NCI-H128 (cell line): ENCODE data around the gene ZNRF1.
A peak's percentile ranks its signal among the peaks of the same experiment; 100 is the strongest.
"Not testable (repeated sequence)": the region's sequence is repeated elsewhere in the genome, so short reads cannot be mapped to it uniquely, and the experiment has no call there.

Experiments
- DNase-seq: peaks from one replicate; lab custom pipeline; 2025; ENCODE audit not compliant: unreplicated experiment; lab: John Stamatoyannopoulos, UW

The ZNRF1 gene

DNA sequence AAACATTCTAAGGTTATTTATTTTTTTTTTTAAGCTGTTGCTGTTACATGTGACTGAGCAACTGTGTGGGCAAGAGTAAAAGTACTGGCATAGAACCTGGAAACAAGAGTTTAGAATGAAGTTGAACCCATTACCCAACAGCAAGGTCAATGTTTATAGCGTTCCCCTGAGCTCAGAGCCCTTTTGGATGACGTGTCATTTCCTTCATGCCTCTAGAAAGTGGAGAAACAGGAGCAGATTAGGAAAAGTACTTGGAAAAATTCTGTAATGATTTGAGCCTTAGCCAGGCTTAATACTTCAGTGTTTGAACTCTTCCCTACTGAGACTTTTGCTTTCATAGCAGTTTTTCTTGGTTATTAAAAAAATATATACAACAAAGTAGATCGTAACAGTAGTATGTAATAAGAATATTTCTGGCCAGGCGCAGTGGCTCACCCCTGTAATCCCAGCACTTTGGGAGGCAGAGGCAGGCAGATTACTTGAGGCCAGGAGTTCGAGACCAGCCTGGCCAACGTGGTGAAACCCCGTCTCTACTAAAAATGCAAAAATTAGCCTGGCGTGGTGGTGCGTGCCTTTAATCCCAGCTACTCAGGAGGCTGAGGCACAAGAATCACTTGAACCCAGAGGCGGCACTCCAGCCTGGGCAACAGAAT, 27.5 kb downstream of the ZNRF1 start:
- not testable (repeated sequence) for DNase-seq

DNA sequence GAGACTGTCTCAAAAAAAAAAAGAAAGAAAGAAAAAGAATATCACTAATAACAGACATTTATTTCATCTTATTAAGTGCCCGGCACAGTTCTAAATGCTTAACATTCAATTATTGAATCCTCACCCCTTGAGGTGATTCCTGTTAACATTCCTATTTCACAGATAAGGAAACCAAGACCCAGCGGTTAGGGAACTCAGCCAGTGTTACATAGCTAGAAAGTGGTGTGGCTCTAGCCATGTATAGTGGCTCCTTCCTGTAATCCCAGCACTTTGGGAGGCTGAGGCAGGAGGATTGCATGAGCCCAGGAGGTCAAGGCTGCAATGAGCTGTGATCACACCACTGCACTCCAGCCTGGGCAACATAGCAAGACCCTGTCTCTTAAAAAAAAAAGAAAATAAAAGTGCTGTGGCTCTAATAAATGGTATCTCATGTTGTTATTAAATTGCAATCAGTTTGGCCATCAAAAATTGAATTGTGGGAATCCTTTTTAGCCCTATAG, 28.1 kb downstream of the ZNRF1 start:
- no peak for DNase-seq

DNA sequence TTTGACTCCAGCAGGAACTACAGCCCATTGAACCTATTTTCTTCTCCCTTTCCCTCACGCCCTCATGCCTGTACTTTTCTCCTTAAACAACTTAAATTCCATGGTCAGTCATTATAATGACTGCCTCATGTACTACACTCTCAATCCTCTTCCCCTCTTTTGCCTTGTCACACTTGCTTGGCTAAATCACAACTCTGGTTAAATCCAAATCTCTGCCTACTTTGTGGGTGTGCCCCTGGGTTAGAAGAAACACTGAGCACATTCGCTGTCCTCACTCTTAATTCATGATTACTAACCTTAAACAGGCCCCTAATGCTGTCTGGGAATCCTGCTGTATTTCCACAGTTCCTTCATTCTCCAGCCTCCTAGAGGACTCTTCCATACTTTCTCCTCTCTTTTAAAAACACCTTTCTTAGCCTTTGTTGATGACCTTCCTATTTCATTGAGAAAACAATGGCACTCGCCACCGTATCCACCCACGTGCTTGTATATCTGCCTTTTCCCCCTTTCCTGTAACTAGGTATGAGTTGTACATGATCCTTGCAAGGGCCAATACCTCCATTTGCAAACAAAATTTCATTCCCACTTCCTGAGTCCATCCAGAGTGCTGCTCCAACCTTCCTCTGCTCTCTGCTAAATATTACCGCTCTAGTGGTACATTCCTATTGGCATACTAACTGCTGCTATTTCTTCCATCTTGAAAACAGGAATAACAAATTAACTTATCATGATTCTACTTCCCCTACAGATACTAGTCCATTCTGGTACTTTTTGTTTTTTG, 28.9 kb downstream of the ZNRF1 start:
- DNase-seq = no peak

DNA sequence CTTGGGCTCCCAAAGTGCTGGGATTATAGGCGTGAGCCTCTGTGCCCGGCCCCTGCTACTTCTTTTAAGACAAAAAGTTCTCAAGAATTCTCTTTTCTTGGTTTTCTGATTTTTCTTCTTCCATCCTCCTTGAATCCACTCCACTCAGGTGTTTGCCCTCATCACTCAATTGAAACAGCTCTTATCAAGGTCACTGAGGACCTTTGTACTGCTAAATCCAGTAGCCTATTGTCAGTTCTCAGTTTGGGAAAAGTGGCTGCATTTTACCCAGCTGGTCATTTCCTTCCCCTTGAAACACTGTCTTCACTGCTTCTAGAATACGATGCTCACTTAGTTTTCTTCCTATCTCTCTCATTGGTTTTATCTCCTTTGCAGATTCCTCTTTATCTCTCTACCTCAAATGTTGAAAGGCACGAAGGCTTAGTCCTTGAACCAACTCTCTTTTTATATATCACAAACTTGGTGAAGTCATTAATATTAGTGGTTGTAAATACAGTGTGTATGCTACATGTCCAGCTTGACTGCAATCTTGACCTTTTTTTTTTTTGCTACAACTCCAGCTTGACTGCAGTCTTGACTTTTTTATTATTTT, 29.8 kb downstream of the ZNRF1 start:
- no peak for DNase-seq

DNA sequence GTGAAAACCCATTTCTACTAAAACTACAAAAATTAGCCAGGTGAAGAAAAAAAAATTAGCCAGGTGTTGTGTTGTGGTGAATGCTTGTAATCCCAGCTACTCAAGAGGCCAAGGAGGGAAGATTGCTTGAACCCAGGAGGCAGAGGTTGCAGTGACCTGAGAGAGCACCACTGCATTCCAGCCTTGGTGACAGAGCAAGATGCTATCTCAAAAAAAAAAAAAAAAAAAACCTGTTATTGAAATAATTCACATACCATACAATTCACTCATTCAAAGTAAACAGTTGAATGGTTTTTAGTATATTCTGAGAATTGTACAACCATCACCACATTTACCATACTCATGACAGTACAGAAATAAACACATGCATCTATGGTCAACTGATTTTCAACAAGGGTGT, 31.0 kb downstream of the ZNRF1 start:
- DNase-seq = no peak

DNA sequence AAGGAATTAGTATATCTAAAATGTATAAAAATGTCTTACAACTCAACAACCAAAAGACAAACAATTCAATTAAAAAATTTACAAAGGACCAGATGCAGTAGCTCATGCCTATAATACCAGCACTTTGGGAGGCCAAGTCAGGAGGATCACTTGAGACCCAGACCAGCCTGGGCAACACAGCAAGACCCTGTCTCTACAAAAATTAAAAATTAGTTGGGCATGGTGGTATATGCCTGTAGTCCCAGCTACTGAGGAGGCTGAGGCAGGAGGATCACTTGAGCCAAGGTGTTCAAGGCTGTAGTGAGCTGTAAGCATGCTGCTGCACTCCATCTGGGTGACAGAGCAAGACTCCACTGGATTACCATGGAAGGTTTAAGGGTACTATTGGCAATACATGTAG, 33.8 kb downstream of the ZNRF1 start:
- no peak for DNase-seq

DNA sequence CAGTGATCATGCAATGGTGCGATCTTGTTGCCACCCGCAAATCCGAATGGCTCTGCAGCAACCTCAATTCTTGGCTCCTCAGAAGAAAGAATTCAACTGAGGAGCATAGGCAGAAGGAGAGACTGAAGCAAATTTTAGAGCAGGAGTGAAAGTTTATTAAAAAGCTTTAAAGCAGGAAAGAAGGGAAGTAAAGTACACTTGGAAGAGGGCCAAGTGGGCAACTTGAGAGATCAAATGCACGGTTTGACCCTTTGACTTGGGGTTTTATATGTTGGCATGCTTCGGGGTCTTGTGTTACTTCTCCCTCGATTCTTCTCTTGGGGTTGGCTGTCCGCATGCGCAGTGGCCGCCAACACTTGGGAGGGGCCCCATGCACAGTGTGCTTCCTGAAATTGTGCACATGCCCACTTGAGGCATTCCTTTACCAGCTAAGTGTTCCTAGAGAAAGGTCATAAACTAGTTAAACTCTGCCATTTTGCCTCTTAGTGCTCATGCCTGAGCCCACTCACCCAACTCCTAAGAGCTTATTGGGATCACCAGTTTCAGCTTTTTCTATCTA, 36.7 kb downstream of the ZNRF1 start:
- no peak for DNase-seq

DNA sequence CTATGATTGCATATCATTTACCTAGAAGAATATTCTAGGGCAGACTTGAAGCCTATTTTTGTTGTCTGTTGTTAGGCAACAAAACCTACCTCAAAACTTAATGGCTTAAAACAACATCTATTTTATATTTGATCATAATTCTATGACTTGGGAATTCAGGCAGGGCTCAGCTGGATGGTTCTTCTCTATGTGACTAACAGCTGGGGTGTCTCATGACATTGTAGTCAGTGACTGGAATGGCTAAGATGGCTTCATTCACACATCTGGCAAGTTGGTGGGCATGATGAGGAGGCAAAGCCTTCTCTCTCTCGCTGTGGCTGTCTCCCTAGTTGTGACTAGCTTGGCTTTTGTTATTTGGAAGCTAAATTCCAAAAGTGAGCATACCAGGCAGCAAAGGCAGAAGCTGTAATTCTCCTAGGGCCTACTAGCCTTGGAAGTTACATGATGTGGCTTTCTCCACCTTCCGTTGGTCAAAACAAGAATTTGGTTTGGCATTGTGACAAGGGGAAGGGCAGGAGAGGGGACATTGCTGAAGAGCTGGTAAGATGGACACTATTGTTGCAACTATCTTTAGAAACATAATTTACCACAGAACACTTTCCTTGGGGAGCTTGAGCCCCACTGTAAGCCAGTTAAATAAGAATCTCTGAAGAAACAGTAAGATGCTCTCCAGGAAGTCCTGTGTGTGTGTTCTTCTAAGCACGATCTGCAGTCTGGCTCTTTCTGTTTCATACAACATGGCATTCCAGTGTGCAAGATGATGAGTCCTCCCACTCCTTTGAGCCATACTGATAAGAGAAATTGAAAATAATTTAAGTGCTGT, 39.4 kb downstream of the ZNRF1 start:
- DNase-seq = no peak

DNA sequence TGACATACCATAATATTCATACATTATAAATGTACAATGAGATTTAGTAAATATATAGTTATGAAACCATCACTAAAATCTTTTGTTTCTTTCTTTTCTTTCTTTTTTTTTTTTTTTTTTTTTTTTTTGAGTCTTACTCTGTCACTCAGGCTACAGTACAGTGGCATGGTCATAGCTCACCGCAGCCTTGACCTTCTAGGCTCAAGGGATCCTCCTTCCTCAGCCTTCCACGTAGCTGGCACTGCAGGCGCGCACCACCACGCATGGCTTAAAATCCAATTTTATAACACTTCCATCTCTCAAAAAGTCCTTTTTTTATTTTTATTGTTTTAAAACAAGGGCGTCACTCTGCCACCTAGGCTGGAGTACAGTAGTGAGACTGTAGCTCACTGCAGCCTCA, 41.1 kb downstream of the ZNRF1 start:
- no peak for DNase-seq

DNA sequence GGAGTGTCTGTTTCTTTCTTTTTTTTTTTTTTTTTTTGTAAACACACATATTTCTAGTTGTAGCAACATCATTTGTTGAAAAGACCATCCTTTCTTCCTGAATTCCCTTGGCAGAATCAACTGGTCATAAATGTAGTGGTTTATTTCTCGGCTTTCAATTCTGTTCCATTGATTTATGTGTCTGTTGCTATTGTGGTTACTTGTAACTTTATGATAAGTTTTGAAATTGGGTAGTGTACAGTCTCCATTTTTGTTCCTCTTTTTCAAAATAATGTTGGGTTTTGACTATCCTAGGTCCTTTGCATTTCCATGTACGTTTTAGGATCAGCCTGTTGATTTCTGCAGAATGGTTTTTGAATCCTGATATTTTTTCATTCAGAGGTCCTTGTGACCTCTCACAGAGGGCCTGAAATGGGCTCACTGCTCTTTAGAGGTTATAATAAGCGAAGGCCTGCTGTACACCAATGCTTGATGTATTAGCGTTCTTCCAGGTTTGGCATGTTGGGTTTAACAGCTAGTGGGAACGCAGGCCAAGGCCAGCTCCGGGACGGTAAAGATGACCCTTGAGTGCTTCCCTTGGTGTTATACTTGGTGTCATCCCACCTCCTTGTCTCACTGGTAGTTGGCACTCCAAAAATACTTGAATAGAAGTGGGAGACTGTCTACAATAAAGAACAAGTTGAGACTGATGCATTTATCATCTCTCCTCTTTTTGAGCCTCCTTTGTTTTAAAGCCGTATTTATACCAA, 43.8 kb downstream of the ZNRF1 start:
- no peak for DNase-seq

DNA sequence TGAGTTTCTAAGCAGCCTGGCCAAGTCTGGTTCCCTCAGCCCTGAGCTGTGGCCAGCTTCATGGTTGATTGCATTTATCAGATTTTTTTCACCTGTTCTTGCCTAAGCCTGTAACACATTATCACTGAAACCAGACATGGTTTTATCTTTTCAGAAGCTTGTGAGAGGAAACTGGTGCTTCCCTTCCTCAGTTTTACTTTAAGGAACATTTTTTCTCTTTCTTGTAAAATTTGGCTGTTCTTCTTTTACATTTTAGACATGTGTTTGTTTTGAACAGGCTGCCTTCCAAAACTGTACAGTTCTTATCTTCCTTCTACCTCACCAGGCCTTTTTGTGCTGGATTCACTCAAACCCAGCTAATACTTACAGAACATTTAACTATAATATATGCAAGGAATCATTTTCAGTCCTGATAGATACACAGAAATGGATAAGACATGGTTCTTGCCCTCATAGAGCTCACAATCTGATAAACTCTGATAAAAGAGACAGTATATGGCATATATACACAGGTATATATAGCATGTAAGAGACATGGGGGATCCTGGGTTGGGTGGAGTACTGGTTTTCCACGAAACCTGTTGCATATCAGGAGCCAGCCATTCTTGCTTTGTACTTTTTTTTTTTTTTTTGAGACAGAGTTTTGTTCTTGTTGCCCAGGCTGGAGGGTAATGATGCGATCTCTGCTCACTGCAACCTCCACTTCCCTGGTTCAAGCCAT, 44.5 kb downstream of the ZNRF1 start:
- DNase-seq = no peak

DNA sequence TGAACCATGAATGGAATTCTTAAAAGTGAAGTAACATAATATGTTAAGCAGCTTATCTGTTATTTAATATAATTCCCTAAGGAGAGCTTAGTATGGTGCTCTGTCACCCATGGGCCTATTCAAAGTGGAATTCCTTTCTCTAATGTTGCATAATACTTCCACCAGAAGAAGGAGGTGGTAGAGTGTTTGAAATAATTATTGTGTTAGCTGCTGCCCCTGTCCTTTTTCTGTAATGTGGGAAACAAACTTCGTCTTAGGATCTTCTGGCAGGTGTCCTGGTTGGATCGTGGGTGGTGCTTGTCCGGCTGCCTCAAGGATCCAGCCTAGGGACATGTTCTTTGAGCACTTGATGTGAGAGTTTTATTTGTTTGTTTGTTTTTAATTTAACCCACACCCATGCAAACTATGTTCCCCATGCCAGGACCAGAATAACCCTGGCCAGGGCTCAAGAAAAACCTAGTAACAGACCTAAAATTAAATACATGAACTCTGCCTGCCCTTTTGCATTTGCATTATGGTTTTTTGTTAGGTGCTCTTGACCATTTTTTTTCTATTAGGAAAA, 46.1 kb downstream of the ZNRF1 start:
- DNase-seq = no peak

DNA sequence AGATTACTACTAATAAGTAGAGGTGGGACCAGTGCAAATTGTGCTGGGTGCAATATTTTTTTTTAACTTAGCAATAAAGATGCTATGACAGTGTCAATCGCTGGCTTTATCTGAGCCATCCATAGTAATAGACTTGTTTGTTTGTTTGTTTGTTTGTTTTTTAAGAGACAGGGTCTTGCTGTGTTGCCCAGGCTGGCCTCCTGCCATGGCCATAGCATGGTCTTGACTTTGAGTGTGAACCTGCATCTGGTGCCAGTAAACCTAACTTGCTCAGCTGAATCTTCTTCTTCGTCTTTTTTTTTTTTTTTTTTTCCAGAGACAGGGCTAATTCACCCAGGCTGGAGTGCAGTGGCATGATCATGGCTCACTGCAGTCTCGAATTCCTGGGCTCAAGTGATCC, 46.6 kb downstream of the ZNRF1 start:
- no peak for DNase-seq

DNA sequence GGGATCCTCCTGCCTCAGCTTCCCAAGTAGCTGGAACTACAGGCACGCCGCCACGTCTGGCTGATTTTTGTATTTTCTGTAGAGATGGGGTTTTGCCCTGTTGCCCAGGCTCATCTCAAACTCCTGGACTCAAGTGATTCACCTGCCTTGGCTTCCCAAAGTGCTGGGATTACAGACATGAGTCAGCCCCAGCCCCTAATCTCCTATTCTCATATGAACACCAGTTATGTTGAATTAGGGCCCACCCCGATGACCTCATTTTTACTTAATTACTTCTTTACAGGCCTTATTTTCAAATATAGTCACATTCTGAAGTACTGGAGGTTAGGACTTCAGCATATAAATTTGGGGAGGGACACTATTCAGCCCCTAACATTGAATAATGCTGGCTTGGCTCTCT, 49.2 kb downstream of the ZNRF1 start:
- DNase-seq = no peak

DNA sequence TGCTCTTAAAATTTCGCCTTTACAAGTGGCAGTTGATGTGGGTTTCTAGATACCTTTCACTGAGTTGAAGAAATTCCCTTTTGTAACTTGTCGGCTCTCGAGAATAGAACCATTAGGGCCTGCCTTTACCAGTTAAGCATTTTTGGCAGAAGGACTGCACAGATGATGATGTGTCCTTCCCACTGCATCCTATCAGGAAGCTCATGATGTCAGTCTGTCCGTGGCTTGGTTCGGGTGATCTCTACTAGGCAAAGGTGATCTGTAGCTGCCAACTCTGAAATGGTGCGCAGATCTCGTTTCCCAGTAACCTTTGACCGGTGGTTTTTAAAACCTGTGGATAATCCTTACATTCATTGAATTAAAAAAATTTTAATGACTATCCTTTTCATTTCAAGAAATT, 49.7 kb downstream of the ZNRF1 start:
- DNase-seq = no peak

DNA sequence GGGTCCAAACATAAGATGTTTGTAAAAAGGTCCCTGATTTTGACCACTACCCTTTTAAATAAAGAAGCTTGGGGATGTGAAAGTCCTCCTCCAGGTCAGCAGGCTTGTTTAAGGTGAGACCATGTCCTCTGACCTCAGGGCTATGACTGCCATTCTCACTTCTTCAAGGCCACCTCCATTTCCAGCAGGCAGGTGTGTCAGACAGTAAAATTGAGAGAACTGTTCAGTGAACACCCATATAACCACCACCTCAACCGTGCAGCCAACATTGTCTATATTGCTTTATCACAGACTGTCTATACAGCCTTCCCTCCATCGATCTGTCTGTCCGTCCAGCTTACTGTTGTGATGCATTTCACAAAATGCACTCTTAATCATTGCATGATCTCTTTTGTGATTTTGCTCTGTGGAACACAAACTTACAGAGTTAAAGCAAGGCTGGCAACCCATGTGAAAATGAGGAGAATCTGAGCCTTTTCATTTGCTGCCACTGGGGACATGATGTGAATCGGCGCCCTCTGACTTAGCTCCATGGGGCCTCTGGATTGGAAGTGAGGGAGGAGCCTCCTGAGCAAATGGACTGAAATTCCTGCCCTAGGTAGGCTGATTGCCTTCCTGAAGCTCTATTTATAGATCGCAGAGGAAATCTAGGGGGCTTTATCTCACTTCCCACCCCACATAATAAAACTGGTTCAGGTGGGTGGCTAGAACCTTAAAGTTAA, 53.8 kb downstream of the ZNRF1 start:
- DNase-seq = no peak

DNA sequence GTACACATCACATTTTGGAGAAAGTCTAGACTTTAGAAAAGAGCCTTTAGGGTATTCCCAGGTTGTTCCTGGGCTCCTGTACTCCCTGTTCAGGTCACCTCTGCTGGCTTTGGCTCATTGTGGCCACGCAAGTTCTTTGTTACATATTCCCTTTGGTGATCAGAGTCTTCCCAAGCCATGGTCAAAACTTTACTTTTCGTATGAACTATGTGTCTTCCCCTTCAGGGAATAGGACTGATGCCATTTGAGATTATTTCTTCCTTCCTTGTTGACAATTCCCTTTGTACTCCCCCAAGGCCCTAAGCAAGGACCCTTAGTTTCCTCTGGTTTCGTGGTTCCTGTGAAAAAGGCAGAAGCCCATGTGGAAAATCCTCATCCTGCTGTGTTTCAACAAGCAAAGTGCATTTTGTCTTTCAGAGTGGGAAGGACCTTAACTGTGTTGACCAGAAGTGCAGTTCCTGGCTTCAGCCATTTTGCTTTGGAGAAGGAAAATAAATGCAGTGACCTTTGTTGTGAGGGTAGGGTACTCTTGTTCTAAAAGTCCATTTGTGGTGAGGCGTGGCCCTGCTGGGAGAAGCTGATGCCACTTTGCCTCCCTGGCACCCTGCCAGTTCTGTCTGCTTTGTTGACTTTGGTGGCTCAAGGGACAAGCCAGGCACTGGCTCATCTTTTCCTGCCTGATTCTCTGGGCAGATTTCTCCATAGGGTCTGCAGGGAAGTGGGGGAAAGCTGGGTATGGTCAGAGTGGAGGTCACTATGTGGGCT, 55.1 kb downstream of the ZNRF1 start:
- DNase-seq = peak; percentile 36

DNA sequence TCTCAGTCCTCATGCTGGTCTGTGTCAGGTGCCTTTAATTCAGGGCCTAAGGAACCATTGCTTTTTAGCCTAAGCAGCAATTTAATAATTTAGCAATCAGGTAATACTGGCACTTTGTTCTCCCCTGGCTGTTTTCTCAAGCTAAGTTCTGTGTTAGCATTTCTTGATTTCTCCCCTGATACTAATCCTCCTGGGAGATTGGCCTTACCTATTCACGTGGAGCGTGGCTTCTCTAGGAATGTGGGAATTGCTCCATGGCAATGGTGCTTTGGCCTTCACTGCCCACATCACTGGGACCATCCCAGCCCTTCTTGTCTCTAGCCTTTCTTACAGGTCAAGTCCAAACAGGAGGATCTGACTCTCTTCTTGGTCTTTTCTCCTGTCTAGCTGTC, 55.7 kb downstream of the ZNRF1 start:
- no peak for DNase-seq
